MM.1S (cell line): ENCODE data around the gene USP10.

Experiments used
- DNase-seq: peaks from one replicate; pipeline ENCODE4 v3.0.0-alpha.2; 2015
- H2AFZ ChIP-seq: fragments of 300-600 bp; sonication (generic); 2 replicates; pipeline ENCODE4 v1.6.0; 2016; ENCODE audit warnings: antibody characterized with exemption, low read length
- H3F3A ChIP-seq: fragments of 300-600 bp; sonication (generic); 2 replicates; pipeline ENCODE4 v1.6.1; 2016; ENCODE audit warnings: mild to moderate bottlenecking, antibody characterized with exemption, low read length, moderate library complexity, mixed read lengths; ENCODE audit not compliant: insufficient read depth
- H3K27ac ChIP-seq: fragments of 300-600 bp; sonication (generic); 2 replicates; pipeline ENCODE4 v1.5.1; 2016; ENCODE audit warnings: mild to moderate bottlenecking, low read length
- H3K27me3 ChIP-seq: fragments of 300-600 bp; sonication (generic); replicated peaks from 2 replicates; pipeline ENCODE4 v1.6.0; 2016; ENCODE audit warnings: low read length; ENCODE audit not compliant: insufficient read depth
- H3K36me3 ChIP-seq: fragments of 300-600 bp; sonication (generic); replicated peaks from 2 replicates; pipeline ENCODE4 v1.6.1; 2016; ENCODE audit warnings: mild to moderate bottlenecking, low read length, mixed read lengths; ENCODE audit not compliant: insufficient read depth
- H3K4me1 ChIP-seq: fragments of 300-600 bp; sonication (generic); 2 replicates; pipeline ENCODE4 v1.6.1; 2016; ENCODE audit warnings: low read length, mixed read lengths
- H3K4me2 ChIP-seq: fragments of 300-600 bp; sonication (generic); 2 replicates; pipeline ENCODE4 v1.6.0; 2016; ENCODE audit warnings: low read depth, low read length
- H3K4me3 ChIP-seq: fragments of 300-600 bp; sonication (generic); 2 replicates; pipeline ENCODE4 v1.5.1; 2016; ENCODE audit warnings: low read length, mixed read lengths
- H3K79me2 ChIP-seq: fragments of 300-600 bp; sonication (generic); 2 replicates; pipeline ENCODE4 v1.6.1; 2016; ENCODE audit warnings: mixed run types, low read length, mixed read lengths
- H3K9ac ChIP-seq: fragments of 300-600 bp; sonication (generic); 2 replicates; pipeline ENCODE4 v1.6.1; 2016; ENCODE audit warnings: low read length, mixed read lengths
- H3K9me2 ChIP-seq: fragments of 300-600 bp; sonication (generic); replicated peaks from 2 replicates; pipeline ENCODE4 v1.6.1; 2016; ENCODE audit warnings: mild to moderate bottlenecking, low read length, mixed read lengths; ENCODE audit not compliant: insufficient read depth
- H3K9me3 ChIP-seq: fragments of 300-600 bp; sonication (generic); replicated peaks from 2 replicates; pipeline ENCODE4 v1.6.1; 2016; ENCODE audit warnings: mild to moderate bottlenecking, low read length, mixed read lengths; ENCODE audit not compliant: insufficient read depth
- H4K20me1 ChIP-seq: fragments of 300-600 bp; sonication (generic); 2 replicates; pipeline ENCODE4 v1.6.1; 2016; ENCODE audit warnings: mild to moderate bottlenecking, low read length, moderate library complexity, mixed read lengths; ENCODE audit not compliant: insufficient read depth
- CTCF ChIP-seq: fragments of 300-600 bp; sonication (generic); IDR thresholded peaks from 2 replicates; pipeline ENCODE4 v1.5.1; 2016; ENCODE audit warnings: antibody characterized with exemption, low read length, mixed read lengths
- EZH2 ChIP-seq: fragments of 300-600 bp; sonication (generic); optimal IDR thresholded peaks from 2 replicates; pipeline ENCODE3; 2017; ENCODE audit warnings: low read depth, mild to moderate bottlenecking, antibody characterized with exemption, low read length, mixed read lengths
- EZH2phosphoT487 ChIP-seq: fragments of 300-600 bp; sonication (generic); IDR thresholded peaks from 2 replicates; pipeline ENCODE4 v1.6.1; 2018; ENCODE audit warnings: antibody characterized with exemption, low read length

The USP10 gene

GRCh38 chr16:84654238-84654637, 45.6 kb upstream of the USP10 start:
- TF ChIP-seq CTCF (no peak), EZH2phosphoT487 (no peak), EZH2 (no peak)
- no peaks in the 10 kb centered on the region for H3F3A ChIP-seq
- no peaks in the 10 kb centered on the region for H3K4me1 ChIP-seq
- H4K20me1 ChIP-seq, result no peaks in the 10 kb centered on the region
- no peaks in the 10 kb centered on the region for H3K36me3 ChIP-seq
- no peaks in the 10 kb centered on the region; the same call in 1 of the 2 replicates for H3K79me2 ChIP-seq
- H3K9me2 ChIP-seq, result no peaks in the 10 kb centered on the region
- DNase-seq, result no peak
- H3K4me3 ChIP-seq, result no peak overlapping the region
- H3K4me2 ChIP-seq, result no peak overlapping the region
- H3K9me3 ChIP-seq, result no peaks in the 10 kb centered on the region
- H3K27me3 ChIP-seq, result no peaks in the 10 kb centered on the region
- no peak overlapping the region for H3K9ac ChIP-seq
- no peak overlapping the region for H3K27ac ChIP-seq
- no peak overlapping the region for H2AFZ ChIP-seq

- no peaks in the 10 kb centered on the region for H3K36me3 ChIP-seq
- no peaks in the 10 kb centered on the region for H3F3A ChIP-seq
Observed at GRCh38 chr16:84654998-84655397, 44.8 kb upstream of the USP10 start.

GRCh38 chr16:84656649-84657048, 43.2 kb upstream of the USP10 start:
- no peak overlapping the region for H3K9ac ChIP-seq
- no peaks in the 10 kb centered on the region for H3K9me3 ChIP-seq
- no peaks in the 10 kb centered on the region for H4K20me1 ChIP-seq
- H3K4me3 ChIP-seq, result no peak overlapping the region
- H3K9me2 ChIP-seq, result no peaks in the 10 kb centered on the region
- no peaks in the 10 kb centered on the region for H3K27me3 ChIP-seq
- H3K27ac ChIP-seq, result no peak overlapping the region
- H3F3A ChIP-seq, result no peaks in the 10 kb centered on the region
- H3K36me3 ChIP-seq, result no peaks in the 10 kb centered on the region
- no peak for DNase-seq
- H3K4me2 ChIP-seq, result no peak overlapping the region
- TF ChIP-seq CTCF (no peak), EZH2 (no peak), EZH2phosphoT487 (no peak)
- no peaks in the 10 kb centered on the region for H3K4me1 ChIP-seq
- H3K79me2 ChIP-seq, result no peaks in the 10 kb centered on the region; the same call in 1 of the 2 replicates
- no peak overlapping the region for H2AFZ ChIP-seq

More at GRCh38 chr16:84654998-84655397, 44.8 kb upstream of the USP10 start:
- Histone ChIP-seq H3K9me2 (no peaks in the 10 kb centered on the region), H3K4me1 (no peaks in the 10 kb centered on the region), H4K20me1 (no peaks in the 10 kb centered on the region), H2AFZ (no peak overlapping the region), H3K9me3 (no peaks in the 10 kb centered on the region), H3K9ac (no peak overlapping the region), H3K27ac (no peak overlapping the region), H3K4me2 (no peak overlapping the region), H3K4me3 (no peak overlapping the region), H3K27me3 (no peaks in the 10 kb centered on the region), H3K79me2 (no peaks in the 10 kb centered on the region; the same call in 1 of the 2 replicates)
- no peak for DNase-seq
- TF ChIP-seq EZH2phosphoT487, result no peak
- TF ChIP-seq CTCF, result no peak
- no peak for TF ChIP-seq EZH2
